Sciatic nerve (tissue), 2 donors: Measurements from ENCODE around the gene IER2. TPM values are rescaled to one million over a fixed set of nuclear protein-coding genes. Genes with fewer than 3 reads are reported as not detected.
"Not testable (repeated sequence)": the region's sequence is repeated elsewhere in the genome, so short reads cannot be mapped to it uniquely, and the experiment has no call there.

Experiments
- ATAC-seq: fragments of 200-7000 bp; cut with Tn5 transposase; one replicate; pipeline ENCODE4 v1.9.1; 2020; ENCODE audit warnings: mild to moderate bottlenecking, moderate library complexity
- DNase-seq: peaks from one replicate; pipeline ENCODE4 v3.0.0-alpha.2; 2020; ENCODE audit warnings: low spot score
- intact Hi-C: fragments of 100-400 bp; cut with DNase I; formaldehyde crosslinking; loops from one replicate; pipeline ENCODE4 v1.14.2; 2022
- total RNA-seq: library from RNA; stranded (reverse); fragmentation: NEBNext Ultra II Directional; extraction: Animal tissue kit (Norgen Biotek cat#: 25700); gene quantifications from one replicate; pipeline ENCODE4 v1.2.1, GENCODE V29; 2021
- donor health status: DM: no; HTN: no; CAD: no.
- donor health status: DM: no; HTN: no; CAD: no.

Gene IER2
- total RNA-seq, 1 donor from 2014 or later = 102 TPM

GRCh38 chr19:13155472-13156359 is 5.5 kb downstream of the IER2 start:
- intact Hi-C loops = no loop called here
- ATAC-seq (peak; percentile 25), DNase-seq (peak; percentile 91)

- intact Hi-C loops = no loop called here
- no peak for ATAC-seq
- DNase-seq = no peak
These were observed 9.5 kb downstream of the IER2 start for GRCh38 chr19:13159713-13160112.

- intact Hi-C loops = no loop called here
These were observed 10.3 kb downstream of the IER2 start for GRCh38 chr19:13160557-13160956.

GRCh38 chr19:13162724-13163608 is 12.8 kb downstream of the IER2 start:
- peak; percentile 92 for ATAC-seq
- intact Hi-C loops = no loop called here
- DNase-seq = peak; percentile 98

More at GRCh38 chr19:13160557-13160956, 10.3 kb downstream of the IER2 start:
- DNase-seq (no peak), ATAC-seq (no peak)

GRCh38 chr19:13163609-13164342 is 13.6 kb downstream of the IER2 start:
- ATAC-seq = peak; percentile 70
- peak; percentile 84 for DNase-seq

GRCh38 chr19:13164343-13165161 is 14.3 kb downstream of the IER2 start:
- peak; percentile 79 for DNase-seq
- intact Hi-C loops = no loop called here

More at GRCh38 chr19:13163609-13164342, 13.6 kb downstream of the IER2 start:
- intact Hi-C loops = no loop called here

GRCh38 chr19:13165162-13165997 is 15.2 kb downstream of the IER2 start:
- DNase-seq (no peak), ATAC-seq (no peak)
- intact Hi-C loops = no loop called here

More at GRCh38 chr19:13164343-13165161, 14.3 kb downstream of the IER2 start:
- ATAC-seq = peak; percentile 11

GRCh38 chr19:13166151-13166550 is 15.9 kb downstream of the IER2 start:
- DNase-seq, intact Hi-C loops, ATAC-seq: not testable (repeated sequence)

- intact Hi-C loops = no loop called here
- ATAC-seq (no peak), DNase-seq (no peak)
These were observed 19.6 kb downstream of the IER2 start for GRCh38 chr19:13169769-13170168.

- intact Hi-C loops = no loop called here
These were observed 20.9 kb downstream of the IER2 start for GRCh38 chr19:13171146-13171545.

GRCh38 chr19:13172346-13173138 is 22.3 kb downstream of the IER2 start:
- intact Hi-C loops = no loop called here
- peak; percentile 29 for ATAC-seq
- peak; percentile 86 for DNase-seq

More at GRCh38 chr19:13171146-13171545, 20.9 kb downstream of the IER2 start:
- no peak for ATAC-seq
- no peak for DNase-seq

- DNase-seq (no peak), ATAC-seq (no peak)
- intact Hi-C loops = no loop called here
These were observed 23.0 kb downstream of the IER2 start for GRCh38 chr19:13173139-13173737.

GRCh38 chr19:13176345-13176744 is 26.1 kb downstream of the IER2 start:
- intact Hi-C loops = no loop called here
- ATAC-seq (no peak), DNase-seq (no peak)

- ATAC-seq, DNase-seq, intact Hi-C loops: not testable (repeated sequence)
These were observed 27.4 kb downstream of the IER2 start for GRCh38 chr19:13177584-13177983.

- intact Hi-C loops, DNase-seq, ATAC-seq: not testable (repeated sequence)
These were observed 28.1 kb downstream of the IER2 start for GRCh38 chr19:13178291-13178690.
